Mucosa of stomach (tissue), 1 donor: ENCODE data around the gene HES3.

Experiments used
- H3K27me3 ChIP-seq: one replicate; pipeline ENCODE4 v1.7.0; 2013; ENCODE audit warnings: mild to moderate bottlenecking, low read length; ENCODE audit not compliant: control insufficient read depth, insufficient read depth
- H3K36me3 ChIP-seq: one replicate; pipeline ENCODE4 v1.7.0; 2013; ENCODE audit warnings: low read length; ENCODE audit not compliant: control insufficient read depth, insufficient read depth
- H3K4me1 ChIP-seq: one replicate; pipeline ENCODE4 v1.7.0; 2013; ENCODE audit warnings: mild to moderate bottlenecking, low read length; ENCODE audit not compliant: control insufficient read depth, insufficient read depth
- H3K4me3 ChIP-seq: one replicate; pipeline ENCODE4 v1.7.0; 2013; ENCODE audit warnings: low read length
- H3K9ac ChIP-seq: one replicate; pipeline ENCODE4 v1.7.0; 2013; ENCODE audit warnings: mild to moderate bottlenecking, low read length, moderate library complexity
- H3K9me3 ChIP-seq: one replicate; pipeline ENCODE4 v1.7.0; 2013; ENCODE audit warnings: mild to moderate bottlenecking, low read length, moderate library complexity; ENCODE audit not compliant: control insufficient read depth
- donor health status: Pancreatic carcinoma.

The HES3 gene

DNA sequence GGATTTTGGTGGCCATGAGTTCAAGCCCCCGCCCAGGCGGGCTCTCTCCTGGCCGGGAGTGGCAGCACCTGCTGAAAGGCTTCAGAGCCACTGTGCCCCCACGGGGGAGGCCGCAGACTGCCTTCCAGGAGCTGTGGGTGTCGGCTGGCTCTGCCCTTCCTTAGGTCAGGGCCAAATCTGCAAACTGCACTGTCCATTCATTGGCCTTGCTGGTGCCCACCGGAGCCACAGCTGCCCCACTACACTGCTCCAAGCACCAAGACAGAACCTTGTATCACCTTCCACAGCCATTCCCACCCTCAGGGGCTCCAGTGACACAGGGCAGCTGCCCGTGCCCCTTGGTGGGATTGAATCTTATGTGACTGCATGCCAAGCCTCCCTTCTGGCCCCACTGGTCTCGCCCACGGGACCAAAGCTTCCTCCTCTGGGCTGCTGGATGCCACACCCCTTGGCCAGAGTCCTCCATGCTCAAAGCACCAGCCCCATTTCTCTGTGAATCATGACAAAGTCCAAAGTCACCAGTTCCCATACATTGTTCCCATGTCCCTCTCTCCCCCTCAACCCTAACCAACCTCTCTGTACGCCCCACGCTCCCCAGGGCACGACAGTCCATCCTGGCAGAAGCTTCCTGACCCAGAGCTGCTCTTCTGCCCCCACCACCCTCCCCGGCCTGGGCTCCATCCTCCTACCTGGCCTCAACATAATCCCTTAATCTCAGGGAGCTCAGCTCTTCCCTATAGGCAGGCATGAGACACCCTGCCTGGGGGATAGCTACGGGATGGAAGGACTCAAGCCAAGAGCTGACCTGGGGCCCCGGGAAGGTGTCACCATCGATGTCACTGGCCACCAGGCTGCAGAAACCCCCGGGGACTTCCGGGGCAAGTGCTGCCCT is 37.8 kb downstream of the HES3 start:
- Histone ChIP-seq H3K4me3 (no peak overlapping the region), H3K9ac (no peak overlapping the region), H3K4me1 (peaks cover 16% of the 10 kb centered on the region), H3K36me3 (no peaks in the 10 kb centered on the region), H3K9me3 (no peaks in the 10 kb centered on the region), H3K27me3 (no peaks in the 10 kb centered on the region)

DNA sequence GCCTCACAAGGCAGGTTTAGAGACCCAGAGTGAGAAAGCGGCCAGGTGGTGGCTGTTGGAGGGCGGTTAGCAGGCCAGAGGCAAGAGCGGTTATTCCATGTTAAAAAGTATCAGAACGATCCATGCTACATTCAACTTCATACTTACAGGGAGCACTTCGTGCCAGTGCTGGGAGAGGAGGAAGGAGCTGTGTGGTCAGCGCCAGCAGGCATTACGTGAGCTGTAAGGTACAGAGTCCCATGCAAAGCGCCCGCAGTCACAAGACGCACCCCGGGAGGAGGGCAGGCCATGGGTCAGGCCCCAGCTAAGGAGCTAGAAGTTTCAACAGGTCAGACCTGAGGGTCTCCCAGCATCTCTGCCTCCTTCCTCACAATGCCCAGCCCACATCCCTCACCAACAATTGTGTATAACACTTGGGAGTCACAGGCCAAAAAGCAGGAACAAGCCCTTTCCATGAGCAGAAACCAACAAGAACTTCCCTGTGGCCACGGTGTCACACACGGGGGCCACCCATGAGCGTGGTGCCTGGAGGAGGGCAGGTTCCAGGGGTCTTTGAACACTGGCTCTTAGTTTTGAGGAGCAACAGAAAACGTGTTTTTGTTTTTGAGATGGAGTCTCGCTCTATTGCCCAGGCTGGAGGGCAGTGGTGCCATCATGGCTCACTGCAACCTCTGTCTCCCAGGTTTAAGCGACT is 38.7 kb downstream of the HES3 start:
- Histone ChIP-seq H3K36me3 (no peaks in the 10 kb centered on the region), H3K9me3 (no peaks in the 10 kb centered on the region), H3K9ac (no peak overlapping the region), H3K4me3 (no peak overlapping the region), H3K4me1 (peaks cover 16% of the 10 kb centered on the region), H3K27me3 (no peaks in the 10 kb centered on the region)

DNA sequence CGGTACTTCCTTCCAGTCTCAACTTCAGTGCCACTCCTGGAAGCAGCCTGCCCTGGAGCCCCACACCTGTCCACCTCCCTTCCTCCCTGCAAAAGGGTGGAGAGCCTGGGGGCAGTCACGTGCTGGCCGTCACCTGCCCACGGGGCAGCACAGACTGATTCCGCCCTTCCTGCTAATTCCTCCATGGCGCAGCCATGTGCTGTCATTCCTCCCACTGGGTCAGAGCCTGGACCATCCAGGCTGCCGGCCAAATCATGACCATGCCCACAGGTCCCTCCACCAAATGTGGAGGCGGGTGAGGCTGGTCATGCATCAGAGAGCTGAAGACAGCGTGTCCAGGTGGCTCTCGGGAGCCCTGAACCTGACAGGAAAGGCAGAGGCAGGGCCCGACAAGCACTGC is 41.4 kb downstream of the HES3 start:
- peaks cover 21% of the 10 kb centered on the region for H3K4me1 ChIP-seq
- H3K36me3 ChIP-seq: no peaks in the 10 kb centered on the region
- H3K27me3 ChIP-seq: no peaks in the 10 kb centered on the region
- no peaks in the 10 kb centered on the region for H3K9me3 ChIP-seq
- H3K4me3 ChIP-seq: no peak overlapping the region
- H3K9ac ChIP-seq: no peak overlapping the region

DNA sequence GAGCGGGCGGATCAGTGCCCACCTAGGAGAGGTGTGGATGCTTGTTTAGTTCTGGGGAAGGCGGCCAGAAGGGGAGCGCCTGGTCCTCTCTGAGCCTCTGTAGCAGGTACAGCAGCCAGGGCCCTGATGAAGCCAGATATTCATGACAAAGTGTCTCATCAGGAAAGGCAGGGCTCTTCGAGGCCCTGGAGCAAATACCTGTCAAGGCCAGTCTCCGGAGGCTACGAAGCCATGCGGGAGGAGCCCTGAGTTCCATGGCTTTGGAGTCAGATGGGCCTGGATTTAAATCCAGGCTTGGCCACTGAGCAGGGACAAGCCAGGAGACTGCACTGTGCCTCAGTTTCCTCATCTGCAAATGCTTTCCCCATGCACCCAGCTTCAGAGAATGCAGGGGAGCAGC is 42.3 kb downstream of the HES3 start:
- Histone ChIP-seq H3K9me3 (no peaks in the 10 kb centered on the region), H3K4me1 (peaks cover 18% of the 10 kb centered on the region), H3K9ac (no peak overlapping the region), H3K4me3 (no peak overlapping the region), H3K36me3 (no peaks in the 10 kb centered on the region), H3K27me3 (no peaks in the 10 kb centered on the region)

DNA sequence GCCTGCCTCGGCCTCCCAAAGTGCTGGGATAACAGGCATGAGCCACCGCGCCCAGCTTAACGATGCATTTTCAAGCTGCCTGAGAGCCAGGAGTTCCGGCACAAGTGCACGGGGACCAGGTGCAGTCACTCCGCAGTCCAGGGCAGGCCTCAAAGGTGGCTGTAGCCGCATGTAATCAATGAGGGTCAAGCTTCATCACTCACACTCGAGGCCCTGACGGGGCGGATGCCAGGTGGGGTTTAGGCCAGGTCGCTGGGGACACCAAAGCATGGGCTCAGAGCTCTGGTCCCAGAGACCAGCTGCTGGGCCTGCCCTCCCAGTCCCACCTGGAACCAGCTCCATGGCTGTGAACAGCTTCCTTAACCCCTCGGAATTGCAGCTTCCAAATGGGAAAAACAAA is 43.0 kb downstream of the HES3 start:
- Histone ChIP-seq H3K36me3 (no peaks in the 10 kb centered on the region), H3K4me1 (peaks cover 10% of the 10 kb centered on the region), H3K27me3 (no peaks in the 10 kb centered on the region), H3K9ac (no peak overlapping the region), H3K9me3 (no peaks in the 10 kb centered on the region), H3K4me3 (no peak overlapping the region)

DNA sequence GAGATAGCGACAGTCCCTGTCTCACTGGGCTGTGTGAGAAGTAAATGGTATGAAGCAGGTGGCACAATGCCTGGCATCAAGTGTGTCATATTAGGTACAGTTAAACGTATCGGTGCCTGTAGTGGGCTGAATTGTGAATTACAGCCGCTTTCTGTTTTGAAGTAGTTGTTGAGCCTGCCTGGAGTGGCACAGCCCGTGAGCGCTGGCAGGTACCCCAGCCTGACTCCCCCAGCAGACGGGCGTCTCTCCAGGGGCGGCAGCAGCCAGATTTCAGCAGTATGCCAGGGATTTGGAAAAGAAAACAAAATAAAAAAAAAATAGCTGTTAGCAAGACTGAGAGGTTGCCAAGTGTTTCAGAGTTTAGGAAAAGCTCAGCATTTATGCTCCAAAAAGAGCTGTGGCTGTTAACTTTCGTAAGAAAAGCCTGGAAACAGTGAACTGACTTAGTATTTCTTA is 43.5 kb downstream of the HES3 start:
- Histone ChIP-seq H3K9me3 (no peaks in the 10 kb centered on the region), H3K36me3 (no peaks in the 10 kb centered on the region), H3K9ac (no peak overlapping the region), H3K27me3 (no peaks in the 10 kb centered on the region), H3K4me3 (no peak overlapping the region), H3K4me1 (peaks cover 6% of the 10 kb centered on the region)

DNA sequence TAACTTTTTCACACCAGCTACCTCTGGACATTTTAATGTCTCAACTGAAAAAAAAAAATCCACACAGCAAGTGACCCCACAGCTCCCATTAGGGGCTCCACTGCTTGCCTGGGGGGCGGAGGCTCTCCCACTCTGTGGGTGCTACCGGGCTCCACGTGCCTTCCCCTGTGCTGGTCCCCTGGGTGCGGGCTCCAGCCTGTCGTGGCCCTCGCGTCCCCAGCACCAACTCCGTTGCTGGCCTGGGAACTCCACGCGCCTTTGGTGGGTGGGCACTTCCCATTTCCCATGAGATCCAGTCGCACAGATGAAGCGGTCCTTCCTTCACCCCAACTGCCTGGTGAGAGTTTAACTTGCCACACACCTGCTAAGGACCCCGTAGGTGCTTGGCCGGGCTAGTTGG is 44.0 kb downstream of the HES3 start:
- H3K9ac ChIP-seq: no peak overlapping the region

DNA sequence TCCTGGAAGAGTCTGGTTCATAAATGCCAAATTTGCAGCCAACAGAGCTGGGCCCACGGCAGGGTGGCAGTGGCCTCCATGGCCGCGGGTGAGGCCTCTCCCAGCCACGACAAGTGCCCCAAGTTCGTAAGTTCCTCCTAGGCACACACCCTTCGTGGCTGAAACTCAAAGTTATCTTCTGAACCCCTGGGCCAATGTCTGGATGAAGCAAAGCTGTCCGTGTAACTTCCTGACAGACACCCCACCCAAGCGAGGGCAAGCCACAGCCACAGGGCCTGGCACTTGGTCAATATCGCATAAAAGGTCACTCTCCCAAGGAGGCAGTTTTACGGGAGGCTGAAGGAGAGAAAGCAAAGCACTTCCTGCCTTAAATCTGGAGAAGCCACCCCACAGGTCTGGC is 44.7 kb downstream of the HES3 start:
- H3K9me3 ChIP-seq: no peaks in the 10 kb centered on the region
- no peaks in the 10 kb centered on the region for H3K27me3 ChIP-seq
- H3K4me1 ChIP-seq: peaks cover 5% of the 10 kb centered on the region
- no peaks in the 10 kb centered on the region for H3K36me3 ChIP-seq
- no peak overlapping the region for H3K9ac ChIP-seq
- no peak overlapping the region for H3K4me3 ChIP-seq

More for the DNA sequence above, 44.0 kb downstream of the HES3 start:
- Histone ChIP-seq H3K9me3 (no peaks in the 10 kb centered on the region), H3K4me1 (peaks cover 5% of the 10 kb centered on the region), H3K27me3 (no peaks in the 10 kb centered on the region), H3K4me3 (no peak overlapping the region), H3K36me3 (no peaks in the 10 kb centered on the region)

DNA sequence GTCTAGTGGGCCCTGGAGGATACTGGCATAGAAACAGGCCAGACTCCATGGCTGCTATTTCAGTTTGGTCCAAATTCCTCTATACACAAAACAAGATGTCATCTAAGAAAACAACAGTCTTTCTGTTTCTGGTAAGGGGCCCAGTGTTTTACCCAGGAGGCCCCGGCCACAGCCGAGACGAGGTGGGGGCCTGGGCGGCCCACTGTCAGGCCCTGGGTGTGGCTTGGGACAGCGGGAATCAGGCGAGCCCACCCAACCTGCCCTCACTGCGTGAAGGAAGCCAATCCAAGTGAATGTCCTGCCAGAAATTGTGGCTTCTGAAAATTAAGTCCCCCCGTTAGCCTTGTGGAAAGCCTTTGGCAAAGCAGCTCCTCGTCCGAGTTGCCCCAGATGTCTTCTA is 48.1 kb downstream of the HES3 start:
- Histone ChIP-seq H3K36me3 (no peaks in the 10 kb centered on the region), H3K27me3 (no peaks in the 10 kb centered on the region), H3K9ac (no peak overlapping the region), H3K4me1 (peaks cover 5% of the 10 kb centered on the region), H3K9me3 (no peaks in the 10 kb centered on the region), H3K4me3 (no peak overlapping the region)

DNA sequence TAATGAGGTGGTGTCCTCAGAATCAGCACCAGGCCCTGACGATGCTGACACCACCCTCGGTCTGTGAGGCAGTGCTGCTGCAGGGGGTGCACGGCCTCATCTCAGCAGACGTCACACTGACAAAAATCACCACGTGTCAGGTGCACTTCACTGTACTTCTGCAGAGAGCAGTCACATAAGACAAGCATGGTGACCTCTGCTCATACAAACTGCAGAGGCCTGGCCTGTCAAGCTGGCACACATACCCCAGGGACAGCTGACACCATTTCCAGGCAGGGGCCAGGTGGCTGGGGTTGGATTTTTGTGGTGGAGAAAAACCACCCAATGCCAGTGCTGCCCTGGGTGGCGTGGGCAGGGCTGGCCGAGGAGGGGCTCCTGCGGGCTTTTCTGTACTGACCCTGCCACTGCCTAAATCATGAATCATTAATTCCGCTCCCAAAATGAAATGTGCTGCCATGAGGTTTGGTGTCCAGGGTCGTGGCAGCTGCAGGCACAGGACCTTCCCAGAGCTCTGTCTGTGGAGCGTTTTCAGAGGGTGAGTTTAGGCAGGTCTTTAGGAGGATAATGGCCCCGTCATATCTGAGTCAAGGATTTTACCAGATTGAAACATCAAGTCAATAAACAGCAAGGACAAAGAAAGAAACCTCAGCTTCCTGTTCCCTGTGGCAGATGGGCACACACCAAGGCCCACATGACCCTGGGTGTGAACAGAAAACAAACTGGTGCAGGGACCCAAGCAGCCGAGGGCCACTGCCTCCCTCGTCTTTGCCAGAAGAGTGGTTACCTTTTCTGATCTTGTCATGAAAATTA is 50.3 kb downstream of the HES3 start:
- Histone ChIP-seq H3K36me3 (no peaks in the 10 kb centered on the region), H3K9me3 (no peaks in the 10 kb centered on the region), H3K9ac (no peak overlapping the region), H3K27me3 (no peaks in the 10 kb centered on the region), H3K4me1 (peaks cover 6% of the 10 kb centered on the region), H3K4me3 (no peak overlapping the region)

DNA sequence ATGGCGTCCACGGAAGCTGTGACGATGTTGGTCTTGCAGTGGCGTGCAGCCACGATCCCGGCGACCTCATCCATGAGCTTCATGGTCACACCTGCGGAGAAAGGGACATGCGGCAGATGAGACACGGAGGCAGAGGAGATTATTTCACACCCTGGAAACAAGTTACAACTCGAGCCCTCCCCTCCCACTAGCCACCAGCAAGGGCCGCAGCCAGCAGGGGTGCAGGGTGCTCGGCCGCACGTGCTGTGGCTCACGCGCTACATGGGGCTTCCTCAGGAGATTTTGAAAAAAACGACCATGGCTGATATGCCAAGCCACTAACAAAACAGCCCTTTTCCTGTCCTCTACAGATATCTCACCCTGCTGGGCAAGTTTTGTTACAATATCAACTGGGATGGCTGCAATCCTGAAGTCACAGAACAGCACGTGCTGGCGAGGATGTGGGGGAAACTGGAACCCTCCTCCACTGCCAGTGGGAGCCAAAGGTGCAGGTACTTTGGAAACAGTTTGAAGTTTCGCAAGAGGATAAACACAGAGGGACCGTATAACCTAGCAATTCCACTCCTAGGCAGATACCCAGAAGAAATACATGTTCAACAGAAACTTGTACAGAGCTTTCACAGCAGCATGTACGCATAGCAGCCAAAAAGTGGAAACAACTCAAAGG is 51.0 kb downstream of the HES3 start:
- no peaks in the 10 kb centered on the region for H3K36me3 ChIP-seq
- no peaks in the 10 kb centered on the region for H3K27me3 ChIP-seq
- H3K4me1 ChIP-seq: peaks cover 13% of the 10 kb centered on the region
- no peak overlapping the region for H3K4me3 ChIP-seq
- no peak overlapping the region for H3K9ac ChIP-seq
- no peaks in the 10 kb centered on the region for H3K9me3 ChIP-seq
